GM20431 (cell line): ENCODE measurements around the gene TM4SF20.
"Not testable (repeated sequence)": the region's sequence is repeated elsewhere in the genome, so short reads cannot be mapped to it uniquely, and the experiment has no call there.

Experiments
- in situ Hi-C: fragments of 300-500 bp; cut with MseI, MboI; formaldehyde crosslinking; loops from one replicate; pipeline ENCODE4 v1.15.0; 2020; ENCODE audit warnings: low sequenced_read_pairs; ENCODE audit not compliant: unreplicated experiment

Gene TM4SF20

DNA sequence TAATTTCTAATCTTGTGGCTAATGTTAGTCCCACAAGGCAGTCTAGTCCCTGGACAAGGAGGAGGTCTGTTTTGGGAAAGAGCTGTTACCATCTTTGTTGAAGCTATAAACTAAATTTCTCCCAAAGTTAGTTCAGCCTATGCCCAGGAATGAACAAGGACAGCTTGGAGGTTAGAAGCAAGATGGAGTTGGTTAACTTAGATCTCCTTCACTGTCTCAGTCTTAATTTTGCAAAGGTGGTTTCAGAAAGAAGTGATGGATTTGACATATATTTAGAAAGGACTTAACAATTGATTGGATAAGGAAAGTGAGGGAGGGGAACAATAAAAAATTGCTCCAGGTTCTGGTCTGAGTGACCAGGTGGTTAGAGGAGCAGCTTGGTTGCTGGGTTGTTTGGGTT lies 23.2 kb upstream of the TM4SF20 start:
- in situ Hi-C loops, result loop anchor here (25.0 kb wide), 1 partner anchor 360 kb away; no protein-coding TSS in a partner anchor

DNA sequence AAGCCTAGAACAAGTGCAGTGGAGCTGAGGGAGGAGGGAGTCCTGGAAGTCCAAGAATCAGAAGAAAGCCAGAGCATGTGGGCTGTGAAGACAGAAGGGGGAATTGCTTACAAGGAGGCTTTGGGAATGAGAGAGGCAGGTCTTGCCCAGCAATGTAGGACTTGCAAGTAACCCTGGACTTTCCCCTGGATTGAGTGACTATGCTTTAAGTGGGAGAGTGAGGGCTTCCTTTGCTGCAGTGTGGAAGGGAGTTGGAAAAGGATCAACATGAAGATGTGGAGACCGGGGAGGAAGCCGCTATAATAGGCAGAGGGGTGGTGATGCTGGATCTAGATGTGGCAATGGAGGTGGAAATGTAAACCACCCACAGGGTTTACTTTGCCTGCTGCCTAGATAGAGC lies 22.4 kb upstream of the TM4SF20 start:
- in situ Hi-C loops, result loop anchor here (25.0 kb wide), 1 partner anchor 361 kb away; no protein-coding TSS in a partner anchor

DNA sequence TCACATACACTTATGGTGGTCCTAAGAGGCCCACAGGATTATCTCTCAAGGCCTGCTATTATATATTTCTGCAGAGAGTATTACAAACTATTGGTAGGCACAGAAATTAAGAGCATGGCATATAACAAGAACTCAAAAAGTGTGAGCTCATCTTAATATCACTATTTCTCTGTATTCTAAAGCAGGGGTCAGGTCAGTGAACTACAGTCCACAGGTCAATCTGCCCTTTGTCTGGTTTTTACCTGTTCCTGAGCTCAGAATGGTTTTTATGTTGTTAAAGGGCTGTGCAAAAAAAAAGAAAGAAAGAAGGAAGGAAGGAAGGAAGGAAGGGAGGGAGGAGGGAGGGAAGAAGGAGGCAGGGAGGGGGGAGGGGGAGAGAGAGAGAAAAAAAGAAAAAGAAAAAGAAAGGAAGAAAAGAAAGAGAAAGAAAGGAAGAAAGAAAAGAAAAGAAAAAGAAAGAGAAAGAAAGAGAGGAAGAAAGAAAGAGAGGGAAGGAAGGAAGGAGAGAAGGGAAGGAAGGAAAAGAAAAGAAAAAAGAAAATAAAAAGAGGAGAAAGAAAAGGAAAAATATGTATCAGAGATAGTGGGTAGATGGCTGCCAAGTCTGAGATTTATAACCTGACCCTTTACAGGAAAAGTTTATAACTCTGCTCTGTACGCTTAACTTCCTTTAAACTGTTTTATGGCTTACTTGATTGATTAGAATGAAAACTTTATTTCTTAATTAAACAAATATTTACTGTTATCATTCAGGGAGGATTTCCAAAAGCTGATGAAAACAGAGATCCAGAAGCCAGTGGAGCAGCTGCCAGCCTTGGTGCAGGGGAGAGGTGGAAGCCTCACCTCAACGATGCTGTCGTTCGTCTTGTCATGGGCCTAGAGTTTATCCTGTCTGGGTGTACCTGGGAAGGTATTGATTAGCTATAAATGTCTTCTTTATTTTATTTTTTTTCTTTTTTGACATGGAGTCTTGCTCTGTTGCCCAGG lies 19.9 kb upstream of the TM4SF20 start:
- in situ Hi-C loops, result no loop called here

DNA sequence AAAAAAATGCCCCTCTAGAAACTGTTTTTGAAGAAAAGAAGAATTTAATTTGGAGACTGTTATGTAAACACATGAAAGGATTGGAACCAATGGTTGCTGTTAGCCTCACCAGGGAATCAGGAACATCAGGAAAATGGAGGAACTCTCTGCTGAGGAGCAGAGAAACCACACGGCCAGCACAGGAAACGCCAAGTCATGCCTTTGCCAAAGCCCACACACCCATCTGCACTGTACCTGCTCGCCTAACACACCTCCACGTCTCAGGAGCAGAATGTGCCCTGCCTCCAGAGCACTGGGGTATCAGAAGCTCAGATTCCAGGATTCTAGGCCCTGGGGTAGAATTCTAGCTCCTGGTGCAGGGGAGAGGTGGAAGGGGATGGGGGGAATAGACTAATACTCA lies 18.5 kb upstream of the TM4SF20 start:
- in situ Hi-C loops, result no loop called here

DNA sequence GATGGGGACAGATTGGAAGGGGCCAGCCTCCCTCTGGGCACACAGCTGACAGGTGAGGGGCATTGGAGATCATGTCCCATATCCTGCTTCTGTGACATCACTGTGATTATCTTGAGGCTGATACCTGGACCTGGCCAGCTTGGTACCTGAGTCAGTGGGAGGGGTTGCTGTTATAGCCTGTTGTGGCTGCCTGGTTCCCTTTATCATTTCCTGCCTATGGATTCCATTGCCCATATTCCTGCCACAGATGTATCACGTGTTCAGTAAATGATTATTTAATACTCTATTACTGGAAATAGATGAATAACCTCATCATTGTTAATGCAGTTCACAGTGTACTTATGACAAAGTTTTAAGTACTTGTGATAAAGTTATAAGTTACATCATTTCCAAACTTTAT lies 16.4 kb upstream of the TM4SF20 start:
- in situ Hi-C loops, result no loop called here

DNA sequence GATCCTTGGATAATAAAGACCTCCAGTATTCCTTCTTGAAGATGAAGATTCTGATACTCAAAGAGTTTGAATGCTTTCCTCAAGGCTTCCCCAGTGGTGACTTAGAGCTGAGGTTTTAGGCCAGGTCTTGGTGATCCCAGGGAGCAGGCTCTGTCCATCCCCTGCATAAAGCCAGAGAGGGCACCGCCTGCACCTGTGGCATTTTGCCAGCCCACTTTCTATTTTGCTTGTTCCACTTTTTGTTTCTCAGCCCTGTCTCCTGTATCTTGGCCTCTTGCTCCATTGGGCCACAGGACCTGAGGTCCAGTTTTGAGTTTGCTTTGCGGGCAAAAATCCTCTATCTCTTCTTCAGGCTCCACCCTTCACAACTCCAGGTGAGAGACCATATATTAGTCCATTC lies 15.3 kb upstream of the TM4SF20 start:
- in situ Hi-C loops, result no loop called here

DNA sequence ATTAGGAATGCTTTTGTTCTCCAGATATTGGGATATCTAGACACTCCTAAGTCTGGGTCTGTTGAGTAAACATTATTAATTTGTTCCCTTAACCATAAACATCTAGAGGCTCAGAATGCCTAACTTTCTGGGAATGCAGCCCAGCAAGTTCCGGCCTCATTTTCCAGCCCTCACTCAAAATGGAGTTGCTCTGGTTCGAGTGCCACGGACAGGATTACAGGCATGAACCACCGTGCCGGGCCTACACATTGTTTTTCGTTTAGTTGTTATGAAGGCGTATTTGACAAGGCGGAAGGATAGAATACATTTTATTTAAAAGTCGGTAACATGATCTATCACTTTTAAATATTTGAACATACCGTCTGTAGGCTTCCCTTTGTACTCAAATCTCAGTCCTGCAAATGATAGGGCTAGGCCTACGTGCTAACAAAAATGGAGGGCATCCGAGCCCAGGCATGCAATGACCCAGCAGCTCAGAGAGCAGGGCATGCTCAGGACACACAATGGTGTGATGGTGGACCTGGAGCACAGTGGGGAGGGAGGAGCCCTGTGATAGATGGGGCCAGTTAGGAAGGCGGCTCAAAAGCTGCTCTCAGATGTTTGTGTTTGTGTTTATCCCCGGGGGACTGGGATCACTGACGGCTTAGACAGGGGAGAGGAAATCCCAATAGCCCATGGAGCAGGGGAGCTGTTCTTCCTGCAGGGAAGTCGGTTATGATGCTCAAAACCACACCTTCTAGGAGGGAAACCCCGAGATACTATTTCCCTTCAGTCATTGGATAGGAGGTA lies 11.6 kb upstream of the TM4SF20 start:
- in situ Hi-C loops, result no loop called here

DNA sequence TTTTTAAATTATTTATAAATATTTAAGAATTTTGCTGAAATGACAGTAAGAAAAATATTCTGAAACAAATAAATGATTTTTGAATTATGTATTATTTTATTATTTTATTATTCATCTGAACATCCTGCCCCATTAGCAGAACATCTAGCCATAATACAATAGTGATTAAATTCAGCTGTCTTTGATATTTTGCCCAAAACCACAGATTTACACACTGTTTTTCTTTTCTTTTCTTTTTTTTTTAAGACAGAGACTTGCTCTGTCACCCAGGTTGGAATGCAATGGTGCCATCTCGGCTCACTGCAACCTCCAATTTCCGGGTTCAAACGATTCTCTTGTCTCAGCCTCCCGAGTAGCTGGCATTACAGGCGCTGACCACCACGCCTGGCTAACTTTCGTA lies 10.6 kb upstream of the TM4SF20 start:
- in situ Hi-C loops, result no loop called here

DNA sequence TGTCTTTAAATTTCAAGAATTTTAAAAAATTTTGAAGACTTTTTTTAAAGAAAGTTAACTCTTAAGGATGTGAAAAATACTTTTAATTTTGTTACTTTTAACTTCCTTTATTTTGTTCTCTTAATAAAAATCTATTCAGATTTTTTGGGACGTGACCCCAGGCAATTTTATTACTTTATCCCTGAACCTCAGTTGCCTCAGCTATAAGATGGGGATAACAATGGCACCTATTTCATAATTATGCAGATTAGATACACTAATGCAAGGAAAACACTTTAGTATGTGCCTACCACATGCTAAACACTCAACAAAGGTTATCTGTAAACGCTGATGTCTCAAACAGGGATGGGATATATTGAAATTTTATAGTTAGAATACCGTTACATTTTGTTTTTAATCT lies 10.1 kb upstream of the TM4SF20 start:
- in situ Hi-C loops, result no loop called here

DNA sequence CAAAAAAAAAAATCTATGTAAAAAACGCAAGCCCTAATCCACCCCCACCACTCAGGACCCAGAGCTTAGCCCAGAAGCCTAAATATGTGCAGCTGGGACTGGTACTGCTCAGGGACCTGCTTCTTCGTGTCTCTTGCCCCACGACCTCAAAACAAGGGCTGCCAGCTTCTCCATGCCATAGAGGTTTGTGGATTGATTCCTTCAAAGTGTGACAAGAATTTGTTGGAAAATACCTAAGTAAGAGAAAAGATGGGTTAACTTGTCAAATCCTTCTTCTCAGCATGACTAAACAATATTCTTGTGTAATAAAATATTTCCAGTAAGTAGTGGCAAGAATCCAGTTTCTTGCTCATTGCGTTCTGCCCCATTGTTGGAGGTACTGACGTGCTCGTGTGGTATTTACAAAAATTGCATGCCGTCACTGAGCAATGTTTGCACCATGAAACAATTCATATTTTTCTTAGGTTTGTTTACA lies 9.5 kb upstream of the TM4SF20 start:
- in situ Hi-C loops, result no loop called here

DNA sequence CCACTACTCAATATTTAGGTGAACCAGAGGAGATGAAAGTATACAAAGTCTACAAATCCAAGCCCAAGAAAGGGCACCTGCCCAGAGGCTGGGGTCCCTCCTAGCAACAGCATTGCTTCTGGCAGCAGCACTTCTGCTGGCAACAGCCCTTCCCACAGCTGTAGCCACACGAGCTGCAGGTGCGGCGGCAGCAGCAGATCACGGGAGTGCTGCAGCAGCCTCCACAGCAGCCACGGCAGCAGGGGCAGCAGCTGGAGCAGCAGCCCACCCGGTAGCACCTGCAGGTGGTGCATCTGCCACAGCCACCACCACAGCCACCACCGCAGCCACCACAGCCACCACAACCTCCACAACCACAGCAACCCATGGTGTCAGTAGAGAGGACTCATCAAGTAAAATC lies 8.5 kb upstream of the TM4SF20 start, which contains the start of gene SCYGR1:
Gene SCYGR1, minus strand, starts transcription at position 367 of the 400 bp plus-strand sequence. Its CDS starts 0 bp downstream, at position 367.
- in situ Hi-C loops, result not testable (repeated sequence)

DNA sequence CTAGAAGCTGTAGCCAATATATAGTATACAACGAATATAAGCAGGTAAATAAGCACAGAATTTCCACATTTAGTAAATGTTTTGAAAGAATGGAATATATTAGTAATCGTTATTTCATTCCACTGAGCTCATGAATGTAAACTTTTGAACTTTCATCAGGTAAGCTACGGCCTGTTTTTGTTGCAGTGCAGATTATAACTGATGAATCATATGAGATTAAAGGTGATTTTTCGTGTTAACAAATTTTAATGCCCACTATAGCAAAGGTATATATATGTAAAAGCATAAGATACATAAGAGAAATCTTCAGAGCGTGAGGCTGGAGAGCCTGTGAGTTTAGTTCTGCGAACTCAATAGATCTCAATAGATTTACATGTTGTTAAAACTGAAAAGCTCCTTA lies 7.5 kb upstream of the TM4SF20 start:
- in situ Hi-C loops, result no loop called here

DNA sequence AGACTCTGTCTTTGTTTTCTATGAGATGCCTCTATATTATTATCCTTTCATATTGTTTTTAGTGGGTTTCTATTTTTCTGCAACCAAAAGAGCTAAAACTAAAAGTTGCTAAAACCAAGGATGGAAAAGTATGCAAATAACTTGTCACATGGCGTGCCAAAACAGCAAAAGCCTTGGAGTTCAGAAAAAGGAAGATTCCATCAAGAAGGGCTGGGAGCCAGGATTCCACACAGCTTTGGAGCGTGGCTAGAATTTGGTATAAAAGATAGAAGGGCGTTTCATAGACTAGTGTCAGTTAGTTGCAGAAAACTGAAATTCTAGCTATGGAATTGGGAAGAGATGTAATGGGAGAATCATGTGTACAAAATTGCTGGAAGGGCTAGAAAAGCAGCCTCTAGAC lies 4.6 kb upstream of the TM4SF20 start:
- in situ Hi-C loops, result no loop called here

DNA sequence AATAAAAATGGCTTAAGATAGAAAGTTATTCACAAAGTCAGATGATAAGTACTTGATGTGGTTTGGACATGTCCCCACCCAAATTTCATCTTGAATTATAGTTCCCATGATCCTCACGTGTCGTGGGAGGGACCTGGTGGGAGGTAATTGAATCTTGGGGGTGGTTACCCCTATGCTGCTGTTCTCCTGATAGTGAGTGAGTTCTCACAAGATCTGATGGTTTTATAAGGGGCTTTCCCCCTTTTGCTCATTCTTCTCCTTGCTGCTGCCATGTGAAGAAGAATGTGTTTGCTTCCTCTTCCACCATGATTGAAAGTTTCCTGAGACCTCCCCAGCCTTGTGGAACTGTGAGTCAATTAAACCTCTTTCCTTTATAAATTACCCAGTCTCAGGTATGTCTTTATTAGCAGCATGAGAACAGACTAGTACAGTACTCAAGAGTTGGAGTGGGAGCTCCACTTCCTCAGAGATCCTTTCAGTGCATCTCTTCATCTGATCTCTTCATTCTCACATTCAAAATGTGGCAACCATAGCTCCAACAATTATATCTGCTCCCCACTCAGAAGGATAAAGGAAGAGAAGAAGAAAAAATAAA lies 3.2 kb upstream of the TM4SF20 start:
- in situ Hi-C loops, result not testable (repeated sequence)

DNA sequence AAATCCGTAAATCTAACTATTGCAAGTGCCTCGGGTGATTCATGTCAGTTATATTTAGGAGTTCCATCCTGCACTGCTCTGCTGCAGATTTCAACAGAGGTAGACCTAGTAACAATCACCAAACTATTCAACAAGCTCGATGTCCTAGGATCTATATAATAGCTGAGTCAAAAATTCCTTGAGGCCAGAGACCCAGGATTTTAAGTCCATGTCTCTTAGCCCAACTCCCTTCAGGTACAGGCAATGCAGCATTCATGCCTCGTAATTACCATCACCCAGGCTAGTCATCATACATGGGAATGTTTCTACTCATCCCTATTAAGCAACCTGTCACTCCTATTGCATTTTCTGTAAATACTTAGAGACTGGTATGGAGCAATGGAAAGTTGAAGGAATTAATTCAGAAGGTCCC lies 729 bp downstream of the TM4SF20 start:
- in situ Hi-C loops, result no loop called here

DNA sequence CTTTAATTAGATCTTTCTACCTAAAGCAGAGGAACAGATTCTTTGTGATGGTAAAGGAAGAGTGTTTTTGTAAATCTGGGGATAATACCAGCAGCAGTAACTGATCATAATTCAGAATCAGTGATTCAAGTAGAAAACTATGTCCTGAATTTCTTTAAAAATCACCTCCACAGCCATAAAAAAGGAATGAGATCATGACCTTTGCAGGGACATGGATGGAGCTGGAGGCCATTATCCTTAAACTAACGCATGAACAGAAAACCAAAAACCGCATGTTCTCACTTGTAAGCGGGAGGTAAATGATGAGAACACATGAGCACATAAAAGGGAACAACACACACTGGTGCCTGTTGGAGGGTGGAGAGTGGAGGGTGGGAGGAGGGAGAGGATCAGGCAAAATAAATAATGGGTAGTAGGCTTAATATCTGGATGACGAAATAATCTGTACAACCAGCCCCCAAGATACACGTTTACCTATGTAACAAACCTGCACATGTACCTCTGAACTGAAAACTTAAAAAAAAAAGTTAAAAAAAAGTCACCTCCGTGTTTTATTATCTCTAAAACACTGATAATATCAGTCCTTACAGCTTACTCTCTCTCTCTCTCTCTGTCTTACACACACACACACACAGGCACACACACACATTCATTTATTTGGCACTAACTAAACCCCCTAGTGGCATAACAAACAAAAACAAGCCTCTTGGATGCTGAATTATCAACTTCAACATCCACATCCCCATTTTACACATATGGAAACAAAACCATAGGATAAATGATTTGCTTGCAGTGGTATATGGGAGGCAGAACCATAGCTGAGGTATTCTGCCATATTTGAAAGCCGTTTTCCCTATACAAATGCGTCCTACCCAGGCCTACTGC lies 1.4 kb downstream of the TM4SF20 start:
- in situ Hi-C loops, result no loop called here

DNA sequence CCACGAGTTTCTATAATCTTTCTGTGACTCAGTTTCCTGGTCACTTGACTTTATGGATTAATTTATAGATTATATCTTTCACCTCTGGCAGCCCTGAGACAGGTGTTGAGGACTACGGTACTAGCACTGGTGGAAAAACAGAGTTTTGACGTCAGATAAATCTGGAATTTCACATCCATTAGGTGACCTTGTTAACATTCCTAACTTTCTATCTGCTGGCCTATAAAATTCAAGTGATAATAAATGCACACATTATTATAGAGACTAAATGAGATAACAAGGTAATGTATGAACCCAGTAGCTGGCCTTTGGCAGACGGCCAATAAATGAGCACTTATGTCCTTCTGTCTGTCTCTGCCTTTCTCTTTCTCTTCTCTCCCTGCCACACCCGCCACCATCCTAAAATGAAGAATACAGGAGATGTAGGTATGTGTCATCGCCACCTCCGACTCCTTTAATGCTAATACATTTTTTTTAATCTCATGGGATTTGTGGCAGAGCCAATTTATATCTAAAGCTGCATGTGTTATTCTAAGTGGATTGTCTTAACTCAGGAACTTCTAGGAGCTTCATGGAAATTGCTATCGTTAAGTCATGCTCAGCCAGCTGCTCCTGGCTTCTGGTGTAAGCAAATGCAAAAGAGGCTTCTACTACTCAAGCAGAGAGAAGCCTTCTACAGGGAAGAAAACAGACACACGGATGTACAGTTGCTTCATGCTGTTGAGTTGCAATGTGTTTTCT lies 2.3 kb downstream of the TM4SF20 start:
- in situ Hi-C loops, result no loop called here

DNA sequence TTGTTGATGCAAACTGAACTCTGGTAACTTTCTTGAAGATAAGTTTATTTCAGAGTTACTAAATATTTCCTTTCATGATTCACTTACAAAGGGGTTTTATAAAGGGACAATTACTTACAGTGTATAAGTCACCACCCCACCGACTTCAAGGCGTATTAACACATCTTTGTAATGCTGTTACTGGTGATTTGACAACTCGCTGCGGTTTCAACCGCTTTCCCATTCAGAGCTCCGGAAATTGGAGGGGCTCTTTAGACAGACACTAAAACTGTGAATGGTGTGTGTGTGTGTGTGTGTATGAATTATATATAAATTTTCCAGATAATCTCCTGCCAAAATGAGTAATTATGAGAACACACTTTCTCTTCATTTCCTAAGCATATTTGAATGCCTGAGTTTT lies 4.9 kb downstream of the TM4SF20 start:
- in situ Hi-C loops, result no loop called here

DNA sequence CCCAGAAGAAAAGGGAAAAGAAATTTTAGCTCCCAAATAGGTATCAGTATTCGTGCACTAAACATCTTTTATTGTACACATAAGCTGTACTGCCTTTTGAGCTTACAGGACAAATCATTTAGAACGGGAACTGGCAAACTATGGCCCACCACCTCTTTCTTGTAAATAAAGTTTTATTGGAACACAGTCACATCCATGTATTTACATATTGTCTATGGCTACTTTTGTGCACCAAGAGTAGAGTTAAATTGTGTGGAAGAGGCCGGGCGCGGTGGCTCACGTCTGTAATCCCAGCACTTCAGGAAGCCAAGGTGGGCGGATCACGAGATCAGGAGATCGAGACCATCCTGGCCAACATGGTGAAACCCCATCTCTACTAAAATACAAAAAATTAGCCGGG lies 5.7 kb downstream of the TM4SF20 start:
- in situ Hi-C loops, result no loop called here
